Natural killer cell (primary cell): ENCODE data around the gene PER2. TPM values are rescaled to one million over a fixed set of nuclear protein-coding genes. Genes with fewer than 3 reads are reported as not detected.

Experiments
- ATAC-seq, 3 donors: fragments of 150-1000 bp in 2 of 3; fragments of 200-7000 bp in 1 of 3; cut with Tn5 transposase; 1 replicate in 1 of 3; 2 replicates in 2 of 3; pipeline ENCODE4 v1.10.0; 2021; ENCODE audit warnings: mild to moderate bottlenecking in 2 of 3, moderate library complexity in 2 of 3
- DNase-seq, 2 donors: peaks; one replicate each; pipeline versions ENCODE4 v3.0.0 to v3.0.0-alpha.2; 2013 to 2021; ENCODE audit warnings: mixed read lengths in 1 of 2
- H3K27ac ChIP-seq: one replicate; pipeline ENCODE4 v1.5.1; 2013; ENCODE audit warnings: mild to moderate bottlenecking, low read length
- H3K27me3 ChIP-seq: one replicate; pipeline ENCODE4 v1.6.1; 2013; ENCODE audit warnings: low read length; ENCODE audit not compliant: control insufficient read depth, insufficient read depth
- H3K36me3 ChIP-seq: one replicate; pipeline ENCODE4 v1.6.1; 2013; ENCODE audit warnings: low read length; ENCODE audit not compliant: control insufficient read depth, insufficient read depth
- H3K4me1 ChIP-seq: one replicate; pipeline ENCODE4 v1.6.1; 2013; ENCODE audit warnings: low read length; ENCODE audit not compliant: control insufficient read depth, insufficient read depth
- H3K4me3 ChIP-seq: one replicate; pipeline ENCODE4 v1.5.1; 2013; ENCODE audit warnings: low read length
- H3K9me3 ChIP-seq: one replicate; pipeline ENCODE4 v1.6.1; 2013; ENCODE audit warnings: low read length; ENCODE audit not compliant: control insufficient read depth, insufficient read depth
- H3K27ac Mint-ChIP-seq, 2 donors: one replicate each; pipeline ENCODE4 v1.8.0; 2022; ENCODE audit warnings: mild to moderate bottlenecking in 2 of 2, mixed read lengths in 2 of 2, moderate library complexity in 1 of 2
- H3K27me3 Mint-ChIP-seq, 2 donors: one replicate each; pipeline ENCODE4 v1.8.0; 2022; ENCODE audit warnings: low read depth in 2 of 2, mixed read lengths in 2 of 2
- H3K36me3 Mint-ChIP-seq: one replicate; pipeline ENCODE4 v1.8.0; 2022; ENCODE audit warnings: mixed read lengths
- H3K4me1 Mint-ChIP-seq, 2 donors: one replicate each; pipeline ENCODE4 v1.8.0; 2022; ENCODE audit warnings: mixed read lengths in 2 of 2
- H3K4me3 Mint-ChIP-seq: one replicate; pipeline ENCODE4 v1.8.0; 2022; ENCODE audit warnings: mild to moderate bottlenecking, moderate library complexity, mixed read lengths
- H3K9me3 Mint-ChIP-seq, 2 donors: one replicate each; pipeline ENCODE4 v1.8.0; 2022; ENCODE audit warnings: mixed read lengths in 2 of 2
- CTCF ChIP-seq: fragments of 200-600 bp; IDR thresholded peaks from one replicate; pipeline ENCODE4 v1.8.0; 2022; ENCODE audit warnings: antibody characterized with exemption
- WGBS: methylation state at CpG from one replicate; pipeline ENCODE4 v1.1.7; 2013; ENCODE audit warnings: missing lambda C conversion rate; ENCODE audit not compliant: insufficient coverage; 5-methylcytosine and 5-hydroxymethylcytosine counted together
- intact Hi-C: fragments of 100-400 bp; cut with micrococcal nuclease; formaldehyde crosslinking; loops from one replicate; pipeline ENCODE4 v1.14.2; 2022
- total RNA-seq, 4 donors: library from RNA; stranded (reverse); fragments of 120-200 nt in 1 of 4; gene quantifications; one replicate each; pipeline versions ENCODE4 v1.2.3 to v1.2.4, GENCODE V29; 2013 to 2022

Gene PER2
- total RNA-seq, 3 donors from 2014 or later (not counting 1 experiment from before 2014, with no cell fraction given), result 26.3 to 32.9 (median 32.6) TPM

DNA sequence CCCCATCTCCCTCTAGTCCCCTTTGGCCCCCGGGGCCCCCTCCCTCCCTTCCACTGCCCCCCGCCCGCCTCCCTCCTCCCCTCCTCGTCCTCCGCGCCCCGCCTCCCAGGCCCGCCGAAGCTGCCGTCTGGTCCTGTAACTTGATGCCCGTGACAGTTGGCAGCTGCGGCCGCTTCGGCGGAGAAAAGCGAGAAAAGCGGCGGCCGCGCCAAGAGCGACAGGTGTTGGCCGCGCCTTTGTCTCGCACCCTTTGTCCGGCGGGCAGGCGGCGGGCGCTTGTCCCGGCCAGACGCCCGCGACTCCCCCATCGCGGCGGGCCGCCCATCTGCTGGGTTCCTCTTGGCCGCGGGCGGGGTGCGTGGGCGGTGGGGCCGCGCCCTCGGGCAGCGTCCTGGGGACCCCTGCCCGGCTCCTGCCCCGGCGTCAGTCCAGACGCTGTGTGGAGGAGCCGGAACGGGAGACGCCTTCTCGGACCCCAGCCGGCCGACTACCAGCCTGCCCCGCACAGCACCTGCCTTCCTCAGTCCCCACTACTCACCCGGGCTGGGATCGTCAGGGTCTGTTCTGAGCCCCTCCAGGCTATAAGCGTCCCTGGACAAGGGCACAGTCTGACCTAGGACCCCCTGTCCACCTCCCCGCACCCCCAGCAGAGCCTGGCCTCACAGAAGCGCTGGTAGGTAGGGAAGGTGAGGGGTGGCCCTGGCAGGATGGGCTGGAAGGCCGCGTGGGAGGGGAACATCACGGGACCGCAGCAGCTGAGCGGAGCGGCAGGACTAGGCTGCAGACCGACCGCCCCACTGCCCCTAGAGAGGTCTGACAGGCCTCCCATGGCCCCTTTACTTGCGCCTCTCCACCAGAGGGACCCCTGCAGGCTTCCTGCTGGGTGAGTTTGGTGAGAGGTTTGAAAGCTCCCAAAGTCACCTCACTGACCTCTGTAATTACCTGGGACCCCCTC lies 47.4 kb downstream of the PER2 start:
- peaks cover 0 to 16% of the 10 kb centered on the region in 2 donors for H3K4me1 Mint-ChIP-seq
- H3K27ac ChIP-seq, result no peak overlapping the region
- ATAC-seq, result peak; percentile 3 to 27 (median 12)
- H3K27me3 ChIP-seq, result peaks cover 18% of the 10 kb centered on the region
- no peaks in the 10 kb centered on the region for H3K9me3 Mint-ChIP-seq
- peaks cover 1% of the 10 kb centered on the region for H3K36me3 Mint-ChIP-seq
- H3K4me3 ChIP-seq, result no peak overlapping the region
- no peak for TF ChIP-seq CTCF
- intact Hi-C loops, result loop anchor here (5.0 kb wide), 2 partner anchors 46 to 59 kb away; partner anchors contain the start of gene PER2
- peak overlapping the region; percentile 22 to 64 for H3K27ac Mint-ChIP-seq
- peaks cover 4% of the 10 kb centered on the region for H3K9me3 ChIP-seq
- H3K4me3 Mint-ChIP-seq, result peak overlapping the region; percentile 76
- peaks cover 22% of the 10 kb centered on the region for H3K4me1 ChIP-seq
- H3K36me3 ChIP-seq, result peaks cover under 1% of the 10 kb centered on the region
- DNase-seq, result peak; percentile 33 to 51
- WGBS, result 15% methylated on average over 67 of the region's 71 CpGs
- H3K27me3 Mint-ChIP-seq, result peaks cover 0 to 5% of the 10 kb centered on the region in 2 donors

DNA sequence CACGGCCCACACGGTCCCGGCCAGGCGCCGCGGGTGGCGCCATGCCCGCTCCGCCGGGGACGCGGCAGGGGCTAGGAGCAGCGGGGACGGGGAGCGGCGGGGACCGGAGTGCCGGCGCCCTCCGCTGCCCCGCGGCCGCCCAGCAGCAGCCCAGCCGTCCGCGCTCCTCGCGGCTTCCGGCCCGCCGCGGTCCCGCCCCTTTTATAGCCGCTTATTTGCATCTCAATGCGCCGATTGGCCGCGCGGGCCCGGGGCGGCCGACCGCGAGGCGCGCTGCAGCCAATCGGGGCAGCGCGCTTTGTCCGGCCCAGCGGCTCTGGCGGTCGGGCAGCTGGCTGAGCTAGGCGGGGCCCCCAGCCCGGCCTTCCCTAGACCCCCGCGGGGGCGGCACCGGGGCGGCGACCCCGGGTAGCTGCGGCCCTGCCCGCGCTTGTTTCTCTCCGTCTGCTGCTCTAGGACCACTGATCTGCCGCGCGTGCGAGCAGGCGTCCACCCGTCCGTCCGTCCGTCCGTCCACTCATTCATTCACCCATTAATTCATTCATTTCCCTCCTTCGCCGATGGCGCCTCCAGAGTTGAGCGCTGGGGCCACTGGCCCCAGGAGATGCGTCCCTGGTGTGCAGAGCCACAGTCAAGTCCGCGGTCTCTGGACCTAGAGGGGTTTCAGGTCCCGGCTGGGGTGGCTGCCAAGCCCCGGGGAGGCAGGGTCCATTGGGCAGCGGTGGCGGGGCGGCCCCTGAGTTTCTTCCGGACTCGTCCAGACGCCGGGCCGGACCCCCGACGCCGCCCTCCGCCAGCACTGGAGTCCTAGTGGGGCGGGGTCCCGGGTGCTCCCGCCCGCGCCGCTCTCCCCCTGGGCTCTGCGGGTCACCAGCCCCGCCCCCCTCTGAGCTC lies 48.3 kb downstream of the PER2 start, which contains the start of gene HES6:
Gene HES6, minus strand, starts transcription at position 176 of the 894 bp plus-strand sequence. Its CDS starts 133 bp downstream, at position 43.
- Histone ChIP-seq H3K4me1 (peaks cover 22% of the 10 kb centered on the region), H3K4me3 (peak within 1 kb of the TSS; percentile 47), H3K36me3 (no peaks in the 10 kb centered on the region), H3K9me3 (peaks cover 4% of the 10 kb centered on the region), H3K27me3 (peaks cover 20% of the 10 kb centered on the region), H3K27ac (no peak within 1 kb of the TSS)
- DNase-seq (peak; percentile 83 to 86), ATAC-seq (peak; percentile 85 to 90 (median 85))
- peaks cover 0 to 16% of the 10 kb centered on the region in 2 donors for H3K4me1 Mint-ChIP-seq
- H3K36me3 Mint-ChIP-seq, result no peaks in the 10 kb centered on the region
- peaks cover 0 to 14% of the 10 kb centered on the region in 2 donors for H3K27me3 Mint-ChIP-seq
- intact Hi-C loops, result loop anchor here (5.0 kb wide), 2 partner anchors 47 to 58 kb away; partner anchors contain the start of gene PER2
- peak within 1 kb of the TSS; percentile 89 for H3K4me3 Mint-ChIP-seq
- H3K9me3 Mint-ChIP-seq, result no peaks in the 10 kb centered on the region
- no peak for TF ChIP-seq CTCF
- peak within 1 kb of the TSS; percentile 35 to 71 for H3K27ac Mint-ChIP-seq
- 1% methylated on average over 105 of the region's 105 CpGs for WGBS

DNA sequence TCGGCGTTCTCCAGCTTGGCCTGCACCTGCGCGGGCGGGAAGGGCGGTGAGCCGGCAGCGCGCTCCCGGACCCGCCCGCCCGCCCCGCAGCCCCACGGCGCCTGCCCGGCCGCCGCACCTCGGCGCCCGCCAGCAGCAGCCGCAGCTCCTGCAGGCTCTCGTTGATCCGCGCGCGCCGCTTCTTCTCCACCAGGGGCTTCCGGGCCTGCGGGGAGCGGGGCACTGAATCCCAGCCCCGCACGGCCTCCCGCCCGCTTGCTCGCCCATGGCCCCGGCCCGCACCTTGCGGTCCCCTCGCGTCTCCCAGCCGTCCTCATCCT lies 48.9 kb downstream of the PER2 start:
- Mint-ChIP-seq H3K4me3 (peak overlapping the region; percentile 62), H3K9me3 (no peaks in the 10 kb centered on the region), H3K4me1 (peaks cover 0 to 16% of the 10 kb centered on the region in 2 donors), H3K27ac (no peak overlapping the region), H3K27me3 (peaks cover 0 to 15% of the 10 kb centered on the region in 2 donors), H3K36me3 (no peaks in the 10 kb centered on the region)
- Histone ChIP-seq H3K4me3 (peak overlapping the region; percentile 6), H3K9me3 (peaks cover 4% of the 10 kb centered on the region), H3K4me1 (peaks cover 24% of the 10 kb centered on the region), H3K27ac (no peak overlapping the region), H3K36me3 (no peaks in the 10 kb centered on the region), H3K27me3 (peaks cover 20% of the 10 kb centered on the region)
- TF ChIP-seq CTCF, result no peak
- no peak for DNase-seq
- peak in 2 of 3 donors; percentile 20 to 35 for ATAC-seq
- intact Hi-C loops, result no loop called here
- WGBS, result under 1% methylated on average over 43 of the region's 43 CpGs
